ENCODE data around the gene MAP1LC3C. TPM values are rescaled to one million over a fixed set of nuclear protein-coding genes. Genes with fewer than 3 reads are reported as not detected.

The MAP1LC3C gene
- total RNA-seq, 1 experiment from 2014 or later = 1.2 TPM

DNA sequence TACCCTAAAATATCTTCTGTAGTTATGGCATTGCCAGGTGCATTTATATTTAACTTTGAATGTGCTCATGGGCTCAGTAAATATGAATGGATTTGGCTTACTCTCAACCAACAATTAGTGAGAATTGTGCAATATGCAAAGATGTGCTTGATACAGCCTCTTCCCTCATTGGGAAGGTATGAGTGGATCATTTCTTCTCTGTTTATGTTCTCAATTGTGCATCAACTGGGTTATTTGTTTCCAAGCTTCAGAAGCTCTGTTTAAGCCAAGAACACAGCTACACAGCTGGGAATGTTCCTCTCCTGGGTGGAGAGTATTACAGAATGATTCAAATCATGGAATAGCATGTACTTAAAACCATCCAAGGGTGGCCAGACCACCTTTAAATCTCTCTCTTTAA lies 17.6 kb upstream of the MAP1LC3C start:
- H3K4me1 ChIP-seq (replicated peaks; ENCODE audit: insufficient read depth) = no peaks in the 10 kb centered on the region
- H3K27ac ChIP-seq = no peak overlapping the region
- no peaks in the 10 kb centered on the region for H3F3A ChIP-seq (ENCODE audit: insufficient read depth, low read depth)
- no peak for TF ChIP-seq EZH2 (IDR thresholded peaks at IDR 0.05; ENCODE audit: low read depth)
- TF ChIP-seq, protein P1, sequence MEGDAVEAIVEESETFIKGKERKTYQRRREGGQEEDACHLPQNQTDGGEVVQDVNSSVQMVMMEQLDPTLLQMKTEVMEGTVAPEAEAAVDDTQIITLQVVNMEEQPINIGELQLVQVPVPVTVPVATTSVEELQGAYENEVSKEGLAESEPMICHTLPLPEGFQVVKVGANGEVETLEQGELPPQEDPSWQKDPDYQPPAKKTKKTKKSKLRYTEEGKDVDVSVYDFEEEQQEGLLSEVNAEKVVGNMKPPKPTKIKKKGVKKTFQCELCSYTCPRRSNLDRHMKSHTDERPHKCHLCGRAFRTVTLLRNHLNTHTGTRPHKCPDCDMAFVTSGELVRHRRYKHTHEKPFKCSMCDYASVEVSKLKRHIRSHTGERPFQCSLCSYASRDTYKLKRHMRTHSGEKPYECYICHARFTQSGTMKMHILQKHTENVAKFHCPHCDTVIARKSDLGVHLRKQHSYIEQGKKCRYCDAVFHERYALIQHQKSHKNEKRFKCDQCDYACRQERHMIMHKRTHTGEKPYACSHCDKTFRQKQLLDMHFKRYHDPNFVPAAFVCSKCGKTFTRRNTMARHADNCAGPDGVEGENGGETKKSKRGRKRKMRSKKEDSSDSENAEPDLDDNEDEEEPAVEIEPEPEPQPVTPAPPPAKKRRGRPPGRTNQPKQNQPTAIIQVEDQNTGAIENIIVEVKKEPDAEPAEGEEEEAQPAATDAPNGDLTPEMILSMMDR (conservative IDR thresholded peaks at IDR 0.05) = no peak
- H3K36me3 ChIP-seq (ENCODE audit: low read depth) = no peaks in the 10 kb centered on the region
- H3K4me3 ChIP-seq = no peak overlapping the region
- H3K9me2 ChIP-seq (ENCODE audit: insufficient read depth) = no peaks in the 10 kb centered on the region
- ChIA-PET POLR2A (ENCODE audit: unreplicated experiment) (interaction anchor here (0.5 kb wide), 1 partner anchor 10 kb away, joined by 6 read pairs; no protein-coding TSS in a partner anchor), CTCF (interaction anchor here (0.6 kb wide), 1 partner anchor 405 kb away, joined by 5 read pairs; no protein-coding TSS in a partner anchor)
- no peak for DNase-seq
- no peaks in the 10 kb centered on the region for H3K9me3 ChIP-seq (ENCODE audit: insufficient read depth, low read depth)
- intact Hi-C loops (cut with micrococcal nuclease; ENCODE audit: unreplicated experiment) = loop anchor here (2.0 to 5.0 kb wide), 5 partner anchors 169 to 1129 kb away; partner anchors contain the start of genes EXO1 and FH
- H2AFZ ChIP-seq = no peak overlapping the region
- no peaks in the 10 kb centered on the region for H4K20me1 ChIP-seq (ENCODE audit: insufficient read depth)
- H3K27me3 ChIP-seq (ENCODE audit: insufficient read depth, low read depth) = no peaks in the 10 kb centered on the region
- H3K4me2 ChIP-seq = no peak overlapping the region
- no peaks in the 10 kb centered on the region for H3K79me2 ChIP-seq (ENCODE audit: low read depth)
- BruUV-seq (replicated peaks) = no TSS peak

DNA sequence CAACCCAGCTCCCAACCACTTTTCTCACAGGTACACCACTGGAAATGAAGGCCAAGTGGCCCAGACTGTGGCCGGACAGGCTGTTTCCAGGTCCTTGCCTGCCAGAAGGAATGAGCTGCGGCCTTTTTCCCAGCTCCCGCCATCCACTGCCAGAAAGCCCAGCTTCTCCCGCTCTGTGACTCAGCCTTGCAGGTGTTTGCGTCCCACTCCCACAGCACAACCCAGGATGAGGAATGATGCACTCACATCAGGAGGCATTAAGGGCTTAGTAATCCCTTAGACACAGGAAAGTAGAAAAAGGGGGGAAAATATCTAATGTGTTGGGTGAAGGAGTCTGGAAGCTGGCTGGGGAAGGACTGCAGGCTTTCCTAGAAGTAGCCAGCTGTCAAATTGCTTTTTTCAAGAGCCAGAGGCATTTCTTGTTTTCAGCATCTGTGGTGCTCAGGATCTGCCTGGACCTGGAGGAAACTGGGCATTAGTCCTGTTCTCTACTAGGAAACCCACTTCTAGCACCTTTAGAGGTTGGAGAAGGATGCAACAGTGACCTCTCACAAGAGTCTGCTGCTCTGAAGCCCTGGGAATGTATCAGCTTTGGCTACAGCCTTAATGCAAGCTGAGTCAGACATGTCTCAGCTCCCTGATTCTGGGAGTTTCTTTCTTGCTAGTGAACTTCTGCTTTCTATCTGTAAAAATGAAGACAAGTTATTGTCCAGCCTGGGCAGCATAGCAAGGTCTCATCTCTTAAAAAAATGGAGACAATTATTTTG lies 13.2 kb upstream of the MAP1LC3C start:
- no peak overlapping the region for H3K4me3 ChIP-seq
- H3K4me2 ChIP-seq = no peak overlapping the region
- CTCF ChIA-PET = no interaction called here
- DNase-seq = no peak
- H3K27ac ChIP-seq = no peak overlapping the region
- H2AFZ ChIP-seq = no peak overlapping the region
- no peaks in the 10 kb centered on the region for H3K79me2 ChIP-seq (ENCODE audit: low read depth)
- no peaks in the 10 kb centered on the region for H3K9me3 ChIP-seq (ENCODE audit: insufficient read depth, low read depth)
- no peaks in the 10 kb centered on the region for H3F3A ChIP-seq (ENCODE audit: insufficient read depth, low read depth)
- POLR2A ChIA-PET (ENCODE audit: unreplicated experiment) = no interaction called here
- no peaks in the 10 kb centered on the region for H3K4me1 ChIP-seq (replicated peaks; ENCODE audit: insufficient read depth)
- BruUV-seq (replicated peaks) = no TSS peak
- H3K27me3 ChIP-seq (ENCODE audit: insufficient read depth, low read depth) = no peaks in the 10 kb centered on the region
- TF ChIP-seq, protein P1 (conservative IDR thresholded peaks at IDR 0.05) = no peak
- H3K9me2 ChIP-seq (ENCODE audit: insufficient read depth) = no peaks in the 10 kb centered on the region
- H3K36me3 ChIP-seq (ENCODE audit: low read depth) = no peaks in the 10 kb centered on the region
- no peaks in the 10 kb centered on the region for H4K20me1 ChIP-seq (ENCODE audit: insufficient read depth)
- intact Hi-C loops (cut with micrococcal nuclease; ENCODE audit: unreplicated experiment) = no loop called here

DNA sequence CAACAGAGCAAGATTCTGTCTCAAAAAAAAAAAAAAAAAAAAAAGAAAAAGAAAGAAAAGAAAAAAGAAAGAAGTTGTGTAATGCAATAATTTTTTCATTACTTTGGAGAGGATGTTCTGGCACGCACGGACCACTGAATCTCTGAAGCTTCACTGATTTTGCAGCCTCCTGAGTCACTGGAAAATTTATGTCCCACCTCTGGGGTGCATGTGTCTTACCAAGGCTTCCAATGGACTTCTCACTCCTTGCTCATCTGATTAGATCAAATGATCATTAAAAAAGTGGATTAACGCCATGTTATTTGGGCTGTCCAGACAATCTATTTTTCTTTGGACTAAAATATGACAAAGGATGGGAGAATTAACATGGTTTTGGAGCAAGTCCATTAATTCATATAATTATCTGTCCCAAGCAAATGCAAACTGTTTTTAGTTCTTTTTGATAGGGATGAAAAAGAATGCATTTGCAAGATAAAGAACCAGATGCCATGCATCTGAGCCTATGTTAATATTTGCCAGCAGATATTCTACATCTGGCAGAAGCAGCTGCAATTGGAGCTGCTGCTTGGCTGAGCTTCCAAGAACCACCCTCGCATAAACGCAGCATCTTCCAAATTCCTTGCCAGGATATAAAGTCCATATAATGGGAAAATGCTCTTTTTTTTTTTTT lies 10.1 kb upstream of the MAP1LC3C start:
- intact Hi-C loops (cut with micrococcal nuclease; ENCODE audit: unreplicated experiment) = loop anchor here (5.0 kb wide), 1 partner anchor 417 kb away; no protein-coding TSS in a partner anchor
- TF ChIP-seq, protein P1 (conservative IDR thresholded peaks at IDR 0.05) = no peak
- TF ChIP-seq EZH2 (IDR thresholded peaks at IDR 0.05; ENCODE audit: low read depth) = no peak
- DNase-seq = no peak
- POLR2A ChIA-PET (ENCODE audit: unreplicated experiment) = no interaction called here
- Histone ChIP-seq H3K36me3 (ENCODE audit: low read depth) (no peaks in the 10 kb centered on the region), H3K79me2 (ENCODE audit: low read depth) (no peaks in the 10 kb centered on the region), H3K27ac (no peak overlapping the region), H3K9me3 (ENCODE audit: insufficient read depth, low read depth) (no peaks in the 10 kb centered on the region), H3K4me2 (no peak overlapping the region), H3K4me3 (no peak overlapping the region), H3K9me2 (ENCODE audit: insufficient read depth) (no peaks in the 10 kb centered on the region), H3K27me3 (ENCODE audit: insufficient read depth, low read depth) (no peaks in the 10 kb centered on the region), H2AFZ (no peak overlapping the region), H3F3A (ENCODE audit: insufficient read depth, low read depth) (no peaks in the 10 kb centered on the region), H3K4me1 (replicated peaks; ENCODE audit: insufficient read depth) (peaks cover 8% of the 10 kb centered on the region; the same call in 1 of the 2 replicates), H4K20me1 (ENCODE audit: insufficient read depth) (no peaks in the 10 kb centered on the region)
- CTCF ChIA-PET = no interaction called here
- no TSS peak for BruUV-seq (replicated peaks)
